Ovary (tissue), 9 donors: Measurements from ENCODE around the gene SETDB1. TPM values are rescaled to one million over a fixed set of nuclear protein-coding genes. Genes with fewer than 3 reads are reported as not detected.

Experiments used
- DNase-seq, 5 donors: peaks; one replicate each; pipeline ENCODE4 v3.0.0-alpha.2; 2019 to 2020
- H3K27ac ChIP-seq, 2 donors: fragments of 200-600 bp; one replicate each; pipeline versions ENCODE4 v1.5.1 to v1.8.0; 2019 to 2022
- H3K27me3 ChIP-seq: fragments of 200-600 bp; one replicate; pipeline ENCODE4 v1.8.0; 2022
- H3K36me3 ChIP-seq: fragments of 200-600 bp; sonication (generic); one replicate; pipeline ENCODE4 v1.5.1; 2019
- H3K4me1 ChIP-seq: one replicate; pipeline ENCODE4 v1.8.1; 2013; ENCODE audit warnings: mild to moderate bottlenecking, moderate library complexity; ENCODE audit not compliant: insufficient read depth
- H3K4me3 ChIP-seq: fragments of 200-600 bp; sonication (generic); one replicate; pipeline ENCODE4 v1.5.1; 2017
- H3K9me3 ChIP-seq, 2 donors: fragments of 200-600 bp in 1 of 2; sonication (generic) in 1 of 2; one replicate each; pipeline versions ENCODE4 v1.5.1 to v1.8.1; 2013 to 2019; ENCODE audit warnings: mild to moderate bottlenecking in 1 of 2, moderate library complexity in 1 of 2
- CTCF ChIP-seq, 3 donors: fragments of 450-650 bp in 2 of 3; fragments of 200-600 bp in 1 of 3; IDR thresholded peaks; one replicate each; pipeline versions ENCODE4 v1.5.1 to v1.8.0; 2016 to 2022; ENCODE audit warnings: antibody characterized with exemption in 3 of 3, mild to moderate bottlenecking in 1 of 3
- EP300 ChIP-seq: sonication (generic); formaldehyde crosslinking; IDR thresholded peaks from one replicate; pipeline ENCODE4 v1.6.1; 2017; ENCODE audit warnings: antibody characterized with exemption
- POLR2A ChIP-seq: fragments of 450-650 bp; IDR thresholded peaks from one replicate; pipeline ENCODE4 v1.6.1; 2017; ENCODE audit warnings: antibody characterized with exemption, mild to moderate bottlenecking, moderate library complexity
- WGBS, 3 donors: extraction: QIAGEN DNeasy Blood & Tissue Kit in 1 of 3; methylation state at CpG; one replicate each; pipeline versions ENCODE4 v1.1.5 to v1.1.7; 2013 to 2017; 5-methylcytosine and 5-hydroxymethylcytosine counted together
- intact Hi-C, 4 donors: fragments of 100-400 bp; cut with DNase I; formaldehyde crosslinking; loops; one replicate each; pipeline versions ENCODE4 v1.11.0 to v1.15.1; 2022 to 2023
- polyA plus RNA-seq, 2 donors: library from polyadenylated mRNA; stranded (reverse); fragments of 200-250 nt in 1 of 2; fragments of 350-450 nt in 1 of 2; fragmentation: Illumina TruSeq in 1 of 2; extraction: RNeasy Lipid Tissue Mini Kit (QIAGEN cat#74804) in 1 of 2; gene quantifications; one replicate each; pipeline ENCODE4 v1.2.3, GENCODE V29; 2013 to 2014
- total RNA-seq, 7 donors: library from RNA; depleted of rRNA in 2 of 7; stranded (reverse); fragments of >200 nt in 2 of 7; fragmentation: NEBNext Ultra II Directional in 3 of 7; extraction: Animal tissue kit (Norgen Biotek cat#: 25700) in 3 of 7; gene quantifications; one replicate each; pipeline versions ENCODE4 v1.1.0 to v1.2.4, GENCODE V29; 2016 to 2023
- donor health status: DM: no; HTN: no; CAD: no; lungs with moderate emphysema.
- donor health status: DM: no; HTN: no; CAD: no.
- donor health status: Bipolar disorder and iron deficiency.
- donor health status: DM: yes; HTN: yes; CAD: no.
- donor health status: DM: no; HTN: no; CAD: no.
- donor health status: DM: yes; HTN: yes; CAD: no.

Gene SETDB1
- total and polyA plus RNA-seq, 9 donors = 21.9 to 49.4 (median 40.9) TPM

GRCh38 chr1:150974580-150975478, 48.7 kb downstream of the SETDB1 start, which contains the start of gene CERS2:
TSS of gene CERS2 (minus strand) at chr1:150974835. CDS start at chr1:150969090, 5,745 bp downstream.
- DNase-seq = peak; percentile 80 to 89 (median 85)
- H3K27ac ChIP-seq = peak within 1 kb of the TSS; percentile 84 to 96
- no peaks in the 10 kb centered on the region for H3K9me3 ChIP-seq
- no peaks in the 10 kb centered on the region for H3K27me3 ChIP-seq
- no peaks in the 10 kb centered on the region for H3K36me3 ChIP-seq
- H3K4me3 ChIP-seq = peak within 1 kb of the TSS; percentile 74
- H3K4me1 ChIP-seq = peaks cover 33% of the 10 kb centered on the region
- TF ChIP-seq CTCF (IDR thresholded peaks at IDR 0.05) (no peak), POLR2A (peak; percentile 13)
- 5 to 15% (median 13%) methylated on average over 38 to 97 of the region's 106 CpGs for WGBS, 3 donors
- intact Hi-C loops = loop anchor here in 2 of 4 donors (5.0 to 10.0 kb wide), 3 partner anchors 50 to 413 kb away; partner anchors contain the start of genes ENSA (in 1 of the 2) and SETDB1 (in 1 of the 2)

GRCh38 chr1:150976401-150976821, 50.2 kb downstream of the SETDB1 start:
- H3K36me3 ChIP-seq = no peaks in the 10 kb centered on the region
- WGBS, 3 donors = 92 to 95% (median 95%) methylated on average over 9 of the region's 9 CpGs
- intact Hi-C loops = loop anchor here in 1 of 4 donors (10.0 kb wide), 1 partner anchor 52 kb away; the partner anchor contains the start of gene SETDB1
- TF ChIP-seq CTCF (IDR thresholded peaks at IDR 0.05) (no peak), EP300 (no peak), POLR2A (no peak)
- H3K4me1 ChIP-seq = peaks cover 23% of the 10 kb centered on the region
- no peak overlapping the region for H3K27ac ChIP-seq
- H3K27me3 ChIP-seq = no peaks in the 10 kb centered on the region
- no peak overlapping the region for H3K4me3 ChIP-seq
- DNase-seq = no peak
- no peaks in the 10 kb centered on the region for H3K9me3 ChIP-seq

GRCh38 chr1:150976879-150977694, 50.9 kb downstream of the SETDB1 start:
- no peak overlapping the region for H3K4me3 ChIP-seq
- H3K9me3 ChIP-seq = no peaks in the 10 kb centered on the region
- H3K36me3 ChIP-seq = no peaks in the 10 kb centered on the region
- WGBS, 3 donors = 72 to 83% (median 74%) methylated on average over 11 of the region's 11 CpGs
- H3K27ac ChIP-seq = no peak overlapping the region
- H3K27me3 ChIP-seq = no peaks in the 10 kb centered on the region
- peaks cover 17% of the 10 kb centered on the region for H3K4me1 ChIP-seq
- no peak for TF ChIP-seq POLR2A
- TF ChIP-seq EP300 = no peak
- TF ChIP-seq CTCF (IDR thresholded peaks at IDR 0.05) = no peak
- peak in 4 of 5 donors; percentile 49 to 58 (median 52) for DNase-seq
- intact Hi-C loops = loop anchor here in 1 of 4 donors (10.0 kb wide), 1 partner anchor 52 kb away; the partner anchor contains the start of gene SETDB1
